Panc1 (cell line): ENCODE data around the gene SUFU. TPM values are rescaled to one million over a fixed set of nuclear protein-coding genes. Genes with fewer than 3 reads are reported as not detected.

Experiments used
- ATAC-seq: fragments of 200-7000 bp; cut with Tn5 transposase; 2 replicates; pipeline ENCODE4 v1.9.1; 2020; ENCODE audit warnings: mild to moderate bottlenecking, moderate library complexity
- BruUV-seq: library from RNA; stranded (reverse); fragments of 400-500 nt; replicated peaks from 2 replicates; lab custom pipeline; 2021; lab: Mats Ljungman, UMichigan
- CTCF ChIA-PET: fragments of 300-600 bp; sonication (Branson Sonifier 250); formaldehyde crosslinking; loops from one replicate; lab custom pipeline; 2022; ENCODE audit warnings: antibody characterized with exemption; lab: Charles Lee
- POLR2A ChIA-PET: fragments of 300-600 bp; sonication (Branson Sonifier 250); formaldehyde crosslinking; loops from one replicate; lab custom pipeline; 2022; ENCODE audit warnings: antibody characterized with exemption; lab: Charles Lee
- DNase-seq: peaks from one replicate; pipeline ENCODE4 v3.0.0-alpha.2; 2010; ENCODE audit warnings: low read depth, low spot score
- H3K27ac ChIP-seq: 2 replicates; pipeline ENCODE4 v1.5.1; 2011; ENCODE audit warnings: mild to moderate bottlenecking, low read length, inconsistent platforms
- H3K27me3 ChIP-seq: fragments of 200-500 bp; sonication (Bioruptor generic); 2 replicates; pipeline ENCODE4 v1.6.0; 2014; ENCODE audit warnings: low read length, inconsistent platforms; ENCODE audit not compliant: control insufficient read depth, insufficient read depth
- H3K36me3 ChIP-seq: fragments of 200-500 bp; sonication (Bioruptor generic); 2 replicates; pipeline ENCODE4 v1.5.1; 2014; ENCODE audit warnings: inconsistent platforms, mild to moderate bottlenecking, low read length, moderate library complexity; ENCODE audit not compliant: control insufficient read depth, insufficient read depth
- H3K4me1 ChIP-seq: 2 replicates; pipeline ENCODE4 v1.5.1; 2011; ENCODE audit warnings: inconsistent platforms, mild to moderate bottlenecking, low read length, moderate library complexity; ENCODE audit not compliant: control insufficient read depth, insufficient read depth
- H3K4me3 ChIP-seq, 2 experiments: 2 replicates each; pipeline ENCODE4 v1.5.1; 2011 to 2012; ENCODE audit warnings: low read depth in 2 of 2, low read length in 2 of 2, mild to moderate bottlenecking in 2 of 2, inconsistent platforms in 1 of 2, moderate library complexity in 1 of 2
- H3K9me3 ChIP-seq: fragments of 200-500 bp; sonication (Bioruptor generic); 2 replicates; pipeline ENCODE4 v1.5.1; 2014; ENCODE audit warnings: low read depth, mild to moderate bottlenecking, inconsistent platforms, low read length, moderate library complexity; ENCODE audit not compliant: control insufficient read depth, insufficient read depth
- CTCF ChIP-seq: fragments of 450-650 bp; IDR thresholded peaks from 2 replicates; pipeline ENCODE4 v1.5.1; 2017; ENCODE audit warnings: mild to moderate bottlenecking
- POLR2AphosphoS5 ChIP-seq: IDR thresholded peaks from 2 replicates; pipeline ENCODE4 v1.6.1; 2012; ENCODE audit warnings: mild to moderate bottlenecking, low read depth, low read length, moderate library complexity
- REST ChIP-seq, 2 experiments: IDR thresholded peaks; 2 replicates each; pipeline ENCODE4 v1.6.1; 2011 to 2012; ENCODE audit warnings: low read depth in 2 of 2, control low read depth in 1 of 2, low read length in 1 of 2, mild to moderate bottlenecking in 1 of 2, moderate library complexity in 1 of 2; ENCODE audit not compliant: insufficient read depth in 1 of 2
- SIN3A ChIP-seq: IDR thresholded peaks from 2 replicates; pipeline ENCODE4 v1.6.1; 2012; ENCODE audit warnings: low read depth, mild to moderate bottlenecking, low read length, moderate library complexity, borderline replicate concordance; ENCODE audit not compliant: insufficient read depth
- TCF7L2 ChIP-seq: IDR thresholded peaks from 2 replicates; pipeline ENCODE4 v1.6.1; 2011; ENCODE audit warnings: mild to moderate bottlenecking, low read depth, low read length, inconsistent platforms
- in situ Hi-C: cut with HindIII; loops from 2 replicates; pipeline ENCODE4 v1.10.0; 2016; ENCODE audit warnings: low sequenced_read_pairs, low pct_unique_long_range_greater_than_20kb
- intact Hi-C: fragments of 100-400 bp; cut with micrococcal nuclease; formaldehyde crosslinking; loops from one replicate; pipeline ENCODE4 v1.10.0; 2022; ENCODE audit not compliant: unreplicated experiment
- total RNA-seq: library from RNA; stranded (reverse); gene quantifications from one replicate; pipeline ENCODE4 v1.2.1, GENCODE V29; 2021; ENCODE audit not compliant: unreplicated experiment

The SUFU gene
- total RNA-seq, 1 experiment from 2014 or later, result 9.5 TPM

- in situ Hi-C loops, result no loop called here
- no peak for DNase-seq
- H3K27ac ChIP-seq, result no peak overlapping the region
- TF ChIP-seq TCF7L2, result no peak
- TF ChIP-seq SIN3A, result no peak
- TF ChIP-seq POLR2AphosphoS5, result no peak
- TF ChIP-seq CTCF, result no peak
- H3K4me1 ChIP-seq, result peaks cover 7% of the 10 kb centered on the region
- ChIA-PET POLR2A (no interaction called here), CTCF (no interaction called here)
- no peaks in the 10 kb centered on the region for H3K27me3 ChIP-seq
- no peaks in the 10 kb centered on the region for H3K9me3 ChIP-seq
- ATAC-seq, result no peak
- H3K4me3 ChIP-seq, result no peak overlapping the region
- BruUV-seq, result no TSS peak
- no peaks in the 10 kb centered on the region for H3K36me3 ChIP-seq
- intact Hi-C loops, result no loop called here
Observed at GRCh38 chr10:102617041-102617440, 113.3 kb downstream of the SUFU start.

GRCh38 chr10:102617816-102618215, 114.0 kb downstream of the SUFU start:
- H3K4me3 ChIP-seq, result no peak overlapping the region
- in situ Hi-C loops, result no loop called here
- ChIA-PET CTCF (no interaction called here), POLR2A (no interaction called here)
- no peaks in the 10 kb centered on the region for H3K9me3 ChIP-seq
- H3K4me1 ChIP-seq, result peaks cover 7% of the 10 kb centered on the region
- DNase-seq, result no peak
- TF ChIP-seq CTCF (no peak), REST (IDR thresholded peaks at IDR 0.05; ENCODE audit: insufficient read depth in 1 of 2, low read depth in 2 of 2, low read length in 1 of 2) (no peak), POLR2AphosphoS5 (no peak), TCF7L2 (no peak), SIN3A (no peak)
- H3K27me3 ChIP-seq, result no peaks in the 10 kb centered on the region
- no peak for ATAC-seq
- no peaks in the 10 kb centered on the region for H3K36me3 ChIP-seq
- intact Hi-C loops, result no loop called here
- no TSS peak for BruUV-seq
- H3K27ac ChIP-seq, result no peak overlapping the region
